DOHH2 (cell line): ENCODE measurements around the gene SSH2.

ENCODE experiments used
- H3F3A ChIP-seq: fragments of 200-600 bp; sonication (generic), shearing (Covaris generic); 2 replicates; pipeline ENCODE4 v1.6.0; 2016; ENCODE audit warnings: antibody characterized with exemption, mild to moderate bottlenecking; ENCODE audit not compliant: control insufficient read depth, insufficient read depth
- H3K27ac ChIP-seq: fragments of 200-600 bp; sonication (generic); 2 replicates; pipeline ENCODE4 v1.5.1; 2014; ENCODE audit warnings: low read depth, mild to moderate bottlenecking, low read length, moderate library complexity
- H3K27me3 ChIP-seq: fragments of 200-600 bp; sonication (generic); 2 replicates; pipeline ENCODE4 v1.6.1; 2014; ENCODE audit warnings: mild to moderate bottlenecking, low read length, mixed read lengths; ENCODE audit not compliant: control insufficient read depth
- H3K36me3 ChIP-seq: fragments of 200-600 bp; sonication (generic); 2 replicates; pipeline ENCODE4 v1.6.1; 2014; ENCODE audit warnings: mild to moderate bottlenecking, low read length, moderate library complexity, mixed read lengths; ENCODE audit not compliant: control insufficient read depth
- H3K4me1 ChIP-seq: fragments of 200-600 bp; sonication (generic); 2 replicates; pipeline ENCODE4 v1.6.1; 2014; ENCODE audit warnings: mild to moderate bottlenecking, low read length, mixed read lengths; ENCODE audit not compliant: control insufficient read depth
- H3K4me2 ChIP-seq: fragments of 200-600 bp; sonication (generic); 2 replicates; pipeline ENCODE4 v1.6.0; 2014; ENCODE audit warnings: mild to moderate bottlenecking, low read length, moderate library complexity
- H3K4me3 ChIP-seq: fragments of 200-600 bp; sonication (generic); 2 replicates; pipeline ENCODE4 v1.5.1; 2014; ENCODE audit warnings: mild to moderate bottlenecking, low read length, mixed read lengths
- H3K79me2 ChIP-seq: fragments of 200-600 bp; sonication (generic); 2 replicates; pipeline ENCODE4 v1.6.1; 2014; ENCODE audit warnings: mild to moderate bottlenecking, low read length, mixed read lengths; ENCODE audit not compliant: control insufficient read depth
- H3K9me2 ChIP-seq: fragments of 200-600 bp; sonication (generic); replicated peaks from 2 replicates; pipeline ENCODE4 v1.6.1; 2014; ENCODE audit warnings: mild to moderate bottlenecking, low read length, mixed read lengths; ENCODE audit not compliant: control insufficient read depth
- H3K9me3 ChIP-seq: fragments of 200-600 bp; sonication (generic); 2 replicates; pipeline ENCODE4 v1.6.1; 2014; ENCODE audit warnings: antibody characterized with exemption, low read length, mixed read lengths; ENCODE audit not compliant: control insufficient read depth, insufficient read depth
- H4K20me1 ChIP-seq: fragments of 200-600 bp; sonication (generic); 2 replicates; pipeline ENCODE4 v1.6.0; 2014; ENCODE audit warnings: low read depth, mild to moderate bottlenecking, antibody characterized with exemption, low read length, moderate library complexity; ENCODE audit not compliant: control insufficient read depth, insufficient read depth
- EZH2phosphoT487 ChIP-seq: fragments of 200-600 bp; sonication (generic); IDR thresholded peaks from 2 replicates; pipeline ENCODE4 v1.6.1; 2017; ENCODE audit warnings: borderline replicate concordance, mild to moderate bottlenecking, antibody characterized with exemption, low read length, moderate library complexity, mixed read lengths
- TF ChIP-seq, protein P1 (sequence below): fragments of 200-600 bp; sonication (generic); IDR thresholded peaks from one replicate; pipeline ENCODE4 v1.5.1; 2014; ENCODE audit warnings: antibody characterized with exemption, mild to moderate bottlenecking, low read depth, low read length; ENCODE audit not compliant: poor library complexity, severe bottlenecking

Gene SSH2

DNA sequence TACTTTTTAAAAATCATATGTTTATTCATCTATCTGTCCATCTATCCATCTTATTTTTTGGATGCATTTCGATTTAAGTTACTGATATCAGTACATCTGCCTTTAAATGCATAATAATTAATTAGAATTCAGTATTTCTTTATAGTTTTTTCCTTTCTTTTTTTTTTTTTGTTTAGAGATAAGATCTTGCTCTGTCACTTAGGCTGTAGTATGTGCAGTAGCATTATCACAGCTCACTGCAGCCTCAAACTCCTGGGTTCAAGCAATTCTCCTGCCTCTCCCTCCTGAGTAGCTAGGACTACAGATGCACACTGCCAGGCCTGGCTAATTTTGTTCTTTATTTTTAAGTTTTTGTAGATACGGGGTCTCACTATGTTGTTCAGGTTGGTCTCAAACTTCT lies 133.4 kb downstream of the SSH2 start:
- Histone ChIP-seq H3K9me2 (no peaks in the 10 kb centered on the region), H3K9me3 (no peaks in the 10 kb centered on the region; the same call in 1 of the 2 replicates), H3F3A (0 out of 2 replicates have a peak, but pooled peaks cover 3% of the 10 kb centered on the region), H3K27me3 (no peaks in the 10 kb centered on the region), H4K20me1 (no peaks in the 10 kb centered on the region), H3K4me2 (no peak overlapping the region), H3K4me1 (0 out of 2 replicates have a peak, but pooled peaks cover 3% of the 10 kb centered on the region), H3K79me2 (no peaks in the 10 kb centered on the region; the same call in 1 of the 2 replicates), H3K27ac (no peak overlapping the region), H3K36me3 (peaks cover 7% of the 10 kb centered on the region; the same call in 1 of the 2 replicates), H3K4me3 (no peak overlapping the region)
- no peak for TF ChIP-seq EZH2phosphoT487
- TF ChIP-seq, protein P1, sequence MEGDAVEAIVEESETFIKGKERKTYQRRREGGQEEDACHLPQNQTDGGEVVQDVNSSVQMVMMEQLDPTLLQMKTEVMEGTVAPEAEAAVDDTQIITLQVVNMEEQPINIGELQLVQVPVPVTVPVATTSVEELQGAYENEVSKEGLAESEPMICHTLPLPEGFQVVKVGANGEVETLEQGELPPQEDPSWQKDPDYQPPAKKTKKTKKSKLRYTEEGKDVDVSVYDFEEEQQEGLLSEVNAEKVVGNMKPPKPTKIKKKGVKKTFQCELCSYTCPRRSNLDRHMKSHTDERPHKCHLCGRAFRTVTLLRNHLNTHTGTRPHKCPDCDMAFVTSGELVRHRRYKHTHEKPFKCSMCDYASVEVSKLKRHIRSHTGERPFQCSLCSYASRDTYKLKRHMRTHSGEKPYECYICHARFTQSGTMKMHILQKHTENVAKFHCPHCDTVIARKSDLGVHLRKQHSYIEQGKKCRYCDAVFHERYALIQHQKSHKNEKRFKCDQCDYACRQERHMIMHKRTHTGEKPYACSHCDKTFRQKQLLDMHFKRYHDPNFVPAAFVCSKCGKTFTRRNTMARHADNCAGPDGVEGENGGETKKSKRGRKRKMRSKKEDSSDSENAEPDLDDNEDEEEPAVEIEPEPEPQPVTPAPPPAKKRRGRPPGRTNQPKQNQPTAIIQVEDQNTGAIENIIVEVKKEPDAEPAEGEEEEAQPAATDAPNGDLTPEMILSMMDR, result no peak

DNA sequence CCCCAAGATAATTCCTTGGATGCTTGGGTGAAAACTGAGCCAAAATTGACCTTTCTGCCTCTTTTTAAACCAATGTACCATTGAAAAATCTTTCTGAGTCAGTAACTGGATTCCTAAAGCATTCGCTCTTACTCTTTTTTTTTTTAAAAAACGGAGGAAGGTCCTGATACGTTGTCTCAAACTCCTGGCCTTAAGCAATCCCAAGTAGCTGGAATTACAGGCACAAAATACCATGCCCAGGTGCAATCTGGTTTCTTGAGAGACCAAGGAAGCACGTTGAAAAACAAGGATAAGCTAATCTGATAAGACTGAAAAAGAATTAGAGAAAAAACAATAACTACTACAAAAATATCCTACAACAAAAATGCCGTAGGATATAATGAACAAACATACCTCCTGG lies 136.5 kb downstream of the SSH2 start:
- Histone ChIP-seq H3K9me3 (no peaks in the 10 kb centered on the region), H4K20me1 (no peaks in the 10 kb centered on the region), H3F3A (0 out of 2 replicates have a peak, but pooled peaks cover 3% of the 10 kb centered on the region), H3K27ac (no peak overlapping the region), H3K9me2 (no peaks in the 10 kb centered on the region), H3K4me1 (0 out of 2 replicates have a peak, but pooled peaks cover 3% of the 10 kb centered on the region), H3K4me2 (no peak overlapping the region), H3K36me3 (peaks cover 4% of the 10 kb centered on the region; the same call in 1 of the 2 replicates), H3K4me3 (no peak overlapping the region), H3K79me2 (no peaks in the 10 kb centered on the region), H3K27me3 (no peaks in the 10 kb centered on the region)
- TF ChIP-seq EZH2phosphoT487, result no peak
- TF ChIP-seq, protein P1, result no peak

DNA sequence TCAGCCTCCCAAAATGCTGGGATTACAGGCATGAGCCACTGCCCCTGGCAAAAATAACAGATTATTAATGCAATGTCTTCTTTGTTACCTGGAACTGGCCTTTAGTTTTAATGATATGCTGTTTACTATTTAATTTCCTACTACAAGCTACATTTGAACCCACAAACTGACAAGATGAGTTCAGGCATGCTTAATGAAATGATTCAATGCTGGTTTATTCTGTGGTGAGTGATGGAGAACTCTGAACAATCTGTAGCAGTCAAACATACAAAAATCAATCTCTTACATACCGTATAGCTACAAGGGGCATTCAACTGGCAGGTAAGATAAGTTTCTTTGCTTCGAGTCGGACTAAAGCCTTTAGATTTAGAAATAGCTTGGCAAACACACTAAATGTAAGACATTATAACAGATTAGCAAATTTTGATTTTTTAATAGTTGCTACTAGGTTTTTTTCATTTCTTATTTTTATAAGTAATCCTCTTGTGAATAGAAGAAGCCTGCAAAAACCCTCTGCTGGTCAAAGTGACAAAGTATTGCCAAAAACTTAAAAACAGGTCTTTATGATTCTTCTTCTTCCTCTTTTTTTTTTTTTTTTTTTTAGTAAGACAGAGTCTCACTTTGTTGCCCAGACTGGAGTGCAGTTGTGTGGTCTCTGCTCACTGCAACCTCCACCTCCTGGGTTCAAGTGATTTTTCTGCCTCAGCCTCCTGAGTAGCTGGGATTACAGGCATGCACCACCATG lies 138.5 kb downstream of the SSH2 start:
- TF ChIP-seq, protein P1, result no peak
- no peak for TF ChIP-seq EZH2phosphoT487
- Histone ChIP-seq H3K79me2 (no peaks in the 10 kb centered on the region), H3K36me3 (peaks cover 4% of the 10 kb centered on the region; the same call in 1 of the 2 replicates), H3K4me1 (0 out of 2 replicates have a peak, but pooled peaks cover 3% of the 10 kb centered on the region), H3K9me2 (no peaks in the 10 kb centered on the region), H3K4me2 (no peak overlapping the region), H3F3A (0 out of 2 replicates have a peak, but pooled peaks cover 6% of the 10 kb centered on the region), H3K27me3 (no peaks in the 10 kb centered on the region), H3K4me3 (no peak overlapping the region), H4K20me1 (no peaks in the 10 kb centered on the region), H3K9me3 (no peaks in the 10 kb centered on the region), H3K27ac (no peak overlapping the region)
